Muscle of back (tissue), 11 donors: ENCODE data around the gene ABCG4. TPM values are rescaled to one million over a fixed set of nuclear protein-coding genes. Genes with fewer than 3 reads are reported as not detected.
A peak's percentile ranks its signal among the peaks of the same experiment; 100 is the strongest.
"Not testable (repeated sequence)": the region's sequence is repeated elsewhere in the genome, so short reads cannot be mapped to it uniquely, and the experiment has no call there.

Experiments
- DNase-seq, 3 donors: peaks; one replicate each; pipeline versions ENCODE4 v3.0.0 to v3.0.0-alpha.2; 2013
- polyA plus RNA-seq, 10 donors: library from polyadenylated mRNA; unstranded; fragments of 120-200 nt; gene quantifications; one replicate each; pipeline ENCODE4 v1.2.1, GENCODE V29; 2013; ENCODE audit not compliant: insufficient read length in 10 of 10

ABCG4 gene
- polyA plus RNA-seq, 10 donors: 0.10 to 0.60 (median 0.32) TPM

DNA sequence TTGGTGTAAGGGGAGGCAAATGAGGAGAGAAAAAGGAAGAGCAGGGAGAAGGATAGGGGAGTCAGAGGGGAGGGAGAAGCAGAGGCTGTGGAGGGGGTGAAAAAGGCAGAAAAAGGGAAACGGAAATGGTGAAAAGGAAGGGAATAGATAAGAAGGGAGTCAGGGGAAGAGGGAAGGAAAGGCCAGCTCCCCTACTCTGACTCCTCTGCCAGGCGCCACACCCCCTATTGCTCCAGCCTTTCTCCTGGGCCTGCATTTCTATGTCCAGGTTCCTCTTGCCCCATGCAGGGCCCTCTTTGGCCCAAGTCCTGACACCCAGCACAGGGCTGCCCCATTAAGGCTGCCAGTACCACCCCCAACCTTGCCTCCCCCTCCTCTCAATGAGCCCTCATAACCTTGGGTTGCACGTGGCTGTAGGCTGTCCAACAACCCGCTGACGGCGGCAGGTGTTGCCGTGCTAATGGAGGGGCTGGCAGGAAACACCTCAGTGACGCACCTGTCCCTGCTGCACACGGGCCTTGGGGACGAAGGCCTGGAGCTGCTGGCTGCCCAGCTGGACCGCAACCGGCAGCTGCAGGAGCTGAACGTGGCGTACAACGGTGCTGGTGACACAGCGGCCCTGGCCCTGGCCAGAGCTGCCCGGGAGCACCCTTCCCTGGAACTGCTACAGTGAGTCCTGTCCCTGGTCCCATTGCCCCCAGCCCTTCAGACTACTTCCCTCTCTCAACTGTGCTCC is 33.0 kb downstream of the ABCG4 start:
- DNase-seq: no peak

DNA sequence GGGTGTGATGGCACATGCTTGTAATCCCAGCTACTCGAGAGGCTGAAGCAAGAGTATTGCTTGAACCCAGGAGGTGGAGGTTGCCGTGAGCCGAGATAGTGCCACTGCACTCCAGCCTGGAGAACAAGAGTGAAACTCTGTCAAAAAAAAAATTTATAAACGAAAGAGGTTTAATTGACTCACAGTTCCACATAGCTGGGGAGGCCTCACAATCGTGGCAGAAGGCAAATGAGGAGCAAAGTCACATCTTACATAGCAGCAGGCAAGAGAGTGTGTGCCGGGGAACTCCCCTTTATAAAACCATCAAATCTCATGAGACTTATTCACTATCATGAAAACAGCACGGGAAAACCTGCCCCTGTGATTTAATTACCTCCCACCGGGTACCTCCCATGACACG is 35.5 kb downstream of the ABCG4 start:
- DNase-seq: not testable (repeated sequence)

DNA sequence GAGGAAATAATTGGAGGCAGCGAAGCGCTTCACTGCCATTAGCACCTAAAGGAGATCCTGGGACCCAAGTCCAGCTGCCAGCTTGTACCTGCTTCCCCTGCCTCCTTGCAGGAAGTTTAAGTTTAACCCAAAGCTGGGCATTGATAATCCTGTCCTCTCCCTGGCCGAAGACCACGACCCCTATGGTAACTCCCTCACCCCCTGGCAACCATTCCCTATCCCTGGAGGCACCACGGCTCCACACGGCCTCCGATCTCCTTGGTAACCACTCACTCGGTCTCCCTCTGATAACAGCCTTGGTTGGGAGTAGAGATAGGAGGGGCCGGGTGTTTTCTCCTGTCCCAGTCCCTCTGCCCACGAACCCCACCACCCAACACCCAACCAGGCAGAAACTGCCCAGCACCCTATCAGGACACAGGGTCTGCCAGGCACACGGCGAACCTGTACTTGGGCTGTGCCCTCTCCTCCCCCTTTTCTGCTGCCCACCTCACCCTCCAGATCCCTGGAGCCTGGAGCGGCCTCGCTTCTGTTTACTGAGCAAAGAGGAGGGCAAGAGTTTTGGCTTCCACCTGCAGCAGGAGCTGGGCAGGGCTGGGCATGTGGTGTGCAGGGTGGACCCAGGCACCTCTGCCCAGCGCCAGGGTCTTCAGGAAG is 37.3 kb downstream of the ABCG4 start:
- DNase-seq: no peak

DNA sequence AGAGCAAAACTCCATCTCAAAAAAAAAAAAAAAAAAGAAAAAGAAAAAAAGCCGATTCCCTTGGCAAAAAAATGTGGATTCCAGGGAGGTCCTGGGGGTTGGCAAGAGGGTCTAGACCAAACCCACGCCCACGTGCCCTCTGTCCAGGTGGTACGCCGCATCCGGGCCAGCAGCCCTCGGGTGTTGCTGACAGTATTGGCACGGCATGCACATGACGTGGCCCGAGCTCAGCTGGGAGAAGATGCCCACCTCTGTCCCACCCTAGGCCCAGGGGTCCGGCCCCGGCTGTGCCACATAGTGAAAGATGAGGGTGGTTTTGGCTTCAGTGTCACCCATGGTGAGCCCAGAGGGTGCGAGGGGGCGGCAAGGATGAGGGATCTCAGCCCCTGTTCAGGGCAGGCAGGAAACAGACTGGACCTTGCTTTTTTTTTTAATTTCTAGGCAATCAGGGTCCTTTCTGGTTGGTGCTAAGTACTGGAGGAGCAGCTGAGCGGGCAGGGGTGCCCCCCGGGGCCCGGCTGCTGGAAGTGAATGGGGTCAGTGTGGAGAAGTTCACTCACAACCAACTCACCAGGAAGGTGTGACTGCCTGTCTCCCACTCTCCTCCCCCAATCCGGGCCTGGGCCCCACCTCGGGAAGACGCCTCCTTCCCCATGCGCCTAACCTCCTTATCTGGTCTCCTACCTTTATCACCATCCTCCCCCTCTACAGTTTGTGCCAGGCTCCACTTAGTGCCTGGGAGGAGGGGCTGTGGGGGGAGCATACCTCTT is 38.5 kb downstream of the ABCG4 start:
- DNase-seq: no peak

DNA sequence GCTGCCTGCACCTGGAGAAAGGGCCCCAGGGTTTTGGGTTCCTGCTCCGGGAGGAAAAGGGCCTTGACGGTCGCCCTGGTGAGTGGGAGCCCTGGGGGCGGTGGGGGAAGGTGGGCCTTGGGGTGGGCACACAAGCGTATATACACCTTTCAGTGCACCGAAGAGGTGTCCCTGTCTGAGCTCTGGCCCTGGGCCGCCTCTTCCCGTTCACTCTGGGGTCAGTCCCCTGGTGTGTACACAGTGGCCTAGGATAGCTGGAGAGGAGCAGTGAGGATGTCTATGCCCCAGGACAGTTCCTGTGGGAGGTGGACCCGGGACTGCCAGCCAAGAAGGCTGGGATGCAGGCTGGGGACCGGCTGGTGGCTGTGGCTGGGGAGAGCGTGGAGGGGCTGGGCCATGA is 39.2 kb downstream of the ABCG4 start:
- DNase-seq: no peak

DNA sequence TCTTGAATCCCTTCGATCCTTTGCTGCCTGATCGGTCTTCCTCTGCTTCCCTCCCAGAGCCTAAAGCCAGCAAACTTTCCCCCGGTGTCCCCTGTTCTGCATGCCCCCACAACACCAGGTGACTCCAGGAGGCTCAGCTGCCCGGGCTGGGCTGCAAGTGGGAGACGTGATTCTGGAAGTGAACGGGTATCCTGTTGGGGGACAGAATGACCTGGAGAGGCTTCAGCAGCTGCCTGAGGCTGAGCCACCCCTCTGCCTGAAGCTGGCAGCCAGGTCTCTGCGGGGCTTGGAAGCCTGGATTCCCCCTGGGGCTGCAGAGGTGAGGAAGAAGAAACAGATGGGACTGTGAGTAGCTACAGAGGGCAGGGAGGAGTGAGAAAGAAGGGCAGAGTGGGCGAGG is 40.0 kb downstream of the ABCG4 start:
- no peak for DNase-seq

DNA sequence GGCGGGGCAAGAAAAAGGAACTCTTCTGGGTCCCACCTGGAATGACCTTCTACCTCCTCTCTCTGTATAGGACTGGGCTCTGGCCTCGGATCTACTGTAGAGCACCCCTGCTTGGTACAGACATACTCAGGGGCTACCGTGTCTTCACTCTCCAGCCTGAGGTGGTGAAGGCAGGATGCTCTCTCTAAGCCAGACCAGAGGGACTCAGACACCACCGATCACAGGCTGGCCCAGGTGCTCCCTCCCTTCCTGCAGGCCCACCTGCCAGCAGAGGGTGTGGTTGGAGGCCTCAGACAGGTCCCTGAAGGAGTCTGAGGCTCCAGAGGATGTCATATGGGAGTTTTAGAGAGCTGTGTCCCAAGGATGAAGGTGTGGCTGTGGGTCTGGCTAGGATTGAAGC is 40.5 kb downstream of the ABCG4 start:
- DNase-seq: no peak

DNA sequence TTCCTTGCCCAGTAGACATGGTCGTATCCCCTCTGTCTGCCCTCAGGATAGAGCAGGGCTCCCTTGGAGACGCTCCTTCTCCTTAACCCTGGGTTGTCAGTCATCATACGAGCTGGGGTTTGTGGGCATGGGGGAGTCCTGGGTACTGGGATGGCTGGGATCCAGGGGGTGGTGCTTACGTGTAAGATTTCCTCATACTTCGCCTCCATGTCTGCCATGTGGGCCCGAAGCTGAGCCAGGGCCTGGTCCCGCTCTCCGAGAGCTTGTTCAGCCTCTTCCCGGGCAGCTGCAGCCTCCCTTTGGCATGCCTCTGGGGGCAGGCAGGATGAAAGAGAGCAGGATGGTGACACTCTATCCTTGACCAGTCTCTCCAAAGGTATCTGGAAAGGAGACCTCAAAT is 41.7 kb downstream of the ABCG4 start:
- no peak for DNase-seq

DNA sequence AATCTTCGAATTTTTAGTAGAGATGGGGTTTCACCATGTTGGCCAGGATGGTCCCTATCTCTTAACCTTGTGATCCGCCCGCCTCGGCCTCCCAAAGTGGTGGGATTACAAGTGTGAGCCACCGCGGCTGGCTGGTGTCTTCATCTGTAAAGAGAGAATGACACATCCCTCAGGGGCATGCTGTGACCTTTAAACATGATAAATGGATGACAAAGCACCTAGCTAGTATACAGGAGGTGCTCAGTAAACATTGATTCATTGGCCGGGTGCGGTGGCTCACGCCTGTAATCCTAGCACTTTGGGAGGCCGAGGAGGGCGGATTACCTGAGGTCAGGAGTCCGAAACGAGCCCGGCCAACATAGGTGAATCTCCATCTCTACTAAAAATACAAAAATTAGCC is 42.4 kb downstream of the ABCG4 start:
- DNase-seq: not testable (repeated sequence)

DNA sequence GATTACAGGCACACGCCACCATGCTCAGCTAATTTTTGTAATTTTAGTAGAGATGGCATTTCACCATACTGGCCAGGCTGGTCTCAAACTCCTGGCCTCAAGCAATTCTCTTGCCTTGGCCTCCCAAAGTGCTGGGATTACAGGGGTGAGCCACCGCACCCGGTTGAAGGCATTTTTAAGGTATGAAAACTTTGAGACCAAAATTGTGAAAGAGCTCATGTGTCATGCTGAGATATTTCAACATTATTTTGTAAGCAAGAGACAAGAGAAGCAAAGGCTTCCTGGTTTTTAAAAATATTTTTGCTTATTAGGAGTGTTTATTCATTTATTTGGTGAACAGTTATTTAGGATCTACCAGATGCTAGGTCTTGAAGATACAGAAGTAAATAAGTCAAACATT is 43.3 kb downstream of the ABCG4 start:
- DNase-seq: no peak

DNA sequence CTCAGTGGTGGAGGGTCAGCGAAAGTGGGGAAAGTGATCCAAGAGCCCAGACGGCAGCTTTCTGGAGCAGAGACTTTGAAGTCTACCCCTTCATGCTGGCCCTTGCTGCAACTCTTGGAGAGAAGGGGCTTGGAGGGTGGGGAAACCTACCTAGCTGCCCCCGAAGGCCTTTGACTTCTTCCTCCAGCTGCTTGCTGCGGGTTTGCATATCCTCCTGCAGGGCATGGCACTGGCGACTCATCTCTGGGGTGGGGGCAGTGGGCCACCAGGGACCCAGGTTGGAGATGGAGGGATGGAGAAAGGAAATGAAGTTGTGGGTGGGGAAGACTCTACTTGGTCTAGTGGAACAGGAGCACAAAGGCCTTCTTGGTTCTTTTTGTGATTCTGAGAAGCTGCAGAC is 44.1 kb downstream of the ABCG4 start:
- DNase-seq: no peak

DNA sequence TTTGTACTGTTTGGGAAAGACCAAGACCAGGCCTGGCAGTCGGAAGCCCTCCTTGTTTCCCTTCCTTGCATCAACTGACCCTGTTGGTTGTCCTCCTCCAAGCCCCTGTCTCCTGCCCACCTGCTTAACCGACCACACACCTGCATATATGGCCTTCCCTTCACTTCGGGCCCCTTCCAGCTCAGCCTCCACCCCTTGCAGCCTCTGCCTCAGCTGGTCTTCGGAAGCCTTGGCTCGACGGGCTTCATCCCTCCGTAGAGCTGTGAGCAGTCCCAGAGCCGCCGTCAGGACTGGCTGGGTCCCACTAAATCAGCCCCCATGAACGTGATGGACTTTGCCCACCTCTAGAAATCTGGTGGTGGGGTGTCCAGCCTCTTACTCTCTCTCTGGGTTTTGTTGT is 44.8 kb downstream of the ABCG4 start:
- DNase-seq: no peak

DNA sequence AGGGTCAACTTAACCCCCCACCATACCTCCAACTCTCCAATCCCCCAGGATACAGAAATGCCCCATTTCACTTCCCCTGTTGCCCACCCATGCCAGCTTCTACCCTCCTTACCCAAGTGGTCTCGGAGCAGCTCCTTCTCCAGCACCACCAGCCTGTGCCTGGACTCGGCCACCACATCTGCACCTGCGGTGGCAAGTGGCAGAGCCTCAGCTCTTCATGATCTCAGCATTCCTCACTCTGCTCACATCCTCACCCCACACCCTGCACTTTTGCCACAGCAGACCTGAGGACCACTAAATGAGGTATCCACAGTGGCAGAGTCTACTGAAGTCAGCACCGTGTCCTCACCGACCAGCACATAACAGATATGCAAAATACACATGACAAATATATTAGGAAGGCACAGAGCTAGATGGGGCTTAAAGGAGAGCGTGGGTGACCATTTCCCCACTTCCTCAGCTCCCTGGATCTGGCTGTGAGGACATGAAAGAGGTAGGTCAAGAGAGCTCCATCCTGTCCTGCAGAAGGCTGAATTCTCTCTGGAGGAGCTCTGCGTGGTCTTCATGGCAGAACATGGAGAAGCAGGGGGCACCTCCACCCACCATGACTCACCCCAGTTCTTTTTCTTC is 46.1 kb downstream of the ABCG4 start:
- DNase-seq: no peak

DNA sequence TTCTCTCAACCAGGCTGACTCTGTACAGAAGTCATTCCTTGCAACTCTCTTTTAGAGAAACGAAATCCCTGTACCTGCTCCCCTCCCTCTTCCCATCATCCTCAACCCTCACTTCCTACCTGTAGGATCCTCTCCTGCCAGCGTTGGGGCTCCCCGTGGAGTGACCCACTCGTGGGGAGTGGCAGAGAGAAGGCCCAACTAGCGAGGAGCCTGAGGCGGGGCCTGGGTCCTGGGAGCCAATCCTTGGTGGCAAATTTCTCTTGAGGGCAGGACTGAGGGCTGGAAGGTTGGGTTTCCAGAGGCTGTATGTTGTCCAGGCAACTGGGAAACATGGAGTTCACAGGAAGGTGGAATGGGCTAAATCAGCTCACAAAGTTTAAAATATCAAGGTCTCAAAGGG is 46.8 kb downstream of the ABCG4 start:
- DNase-seq: peak in 1 of 3 donors; percentile 28

DNA sequence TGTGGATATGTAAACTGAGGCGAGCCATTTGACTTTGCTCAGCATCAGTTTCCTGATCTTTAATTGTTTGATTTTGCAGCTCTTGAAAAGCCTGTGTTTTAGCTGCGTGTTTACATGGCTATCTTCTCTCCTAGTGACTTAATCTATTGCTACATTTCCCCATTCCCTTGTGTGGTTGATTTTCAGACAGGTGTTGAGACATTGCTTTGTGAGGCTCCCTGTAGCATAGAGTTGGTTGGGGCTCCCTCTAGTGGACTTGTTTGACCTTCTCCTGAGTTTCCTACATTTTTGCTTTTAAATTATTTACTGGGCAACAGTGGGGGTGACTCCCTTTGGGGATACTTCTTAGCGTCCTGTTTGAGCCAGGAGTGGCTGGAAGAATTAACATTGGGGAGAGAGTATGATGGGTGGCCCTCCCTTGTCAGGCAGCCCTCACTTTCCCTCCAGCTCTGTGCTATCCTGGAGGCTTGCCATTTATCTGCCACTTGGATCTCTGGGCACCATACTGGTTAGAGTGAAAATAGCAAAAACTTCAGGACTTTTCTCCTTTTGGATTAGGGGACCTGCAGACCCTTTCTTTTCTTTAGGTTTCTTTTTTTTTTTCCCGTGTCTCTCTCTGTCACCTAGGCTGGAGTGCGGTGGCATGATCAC is 48.1 kb downstream of the ABCG4 start:
- peak; percentile 73 to 85 (median 80) for DNase-seq

DNA sequence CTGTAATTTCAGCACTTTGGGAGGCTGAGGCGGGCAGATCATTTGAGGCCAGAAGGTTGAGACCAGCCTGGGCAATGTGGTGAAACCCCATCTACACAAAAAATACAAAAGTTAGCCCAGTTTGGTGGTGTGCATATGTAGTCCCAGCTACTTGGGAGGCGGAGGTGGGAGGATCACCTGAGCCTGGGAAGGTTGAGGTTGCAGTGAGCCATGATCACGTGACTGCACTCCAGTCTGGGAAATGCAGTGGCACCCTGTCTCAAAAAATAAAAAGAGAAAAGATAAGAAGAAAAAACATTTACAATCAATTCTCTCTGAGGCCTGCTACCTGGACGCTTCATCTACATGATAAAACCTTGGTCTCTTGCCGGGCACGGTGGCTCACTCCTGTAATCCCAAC is 50.1 kb downstream of the ABCG4 start:
- no peak for DNase-seq

DNA sequence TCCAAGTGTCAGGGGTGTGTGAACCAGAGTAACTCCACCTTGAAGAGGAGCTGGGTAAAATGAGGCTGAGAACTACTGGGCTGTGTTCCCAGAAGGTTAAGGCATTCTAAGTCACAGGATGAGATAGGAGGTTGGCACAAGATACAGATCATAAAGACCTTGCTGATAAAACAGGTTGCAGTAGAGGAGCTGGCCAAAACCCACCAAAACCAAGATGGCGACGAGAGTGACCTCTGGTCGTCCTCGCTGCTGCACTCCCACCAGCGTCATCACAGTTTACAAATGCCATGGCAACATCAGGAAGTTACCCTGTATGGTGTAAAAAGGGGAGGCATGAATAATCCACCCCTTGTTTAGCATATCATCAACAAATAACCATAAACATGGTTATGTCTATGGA is 52.4 kb downstream of the ABCG4 start:
- DNase-seq: not testable (repeated sequence)

DNA sequence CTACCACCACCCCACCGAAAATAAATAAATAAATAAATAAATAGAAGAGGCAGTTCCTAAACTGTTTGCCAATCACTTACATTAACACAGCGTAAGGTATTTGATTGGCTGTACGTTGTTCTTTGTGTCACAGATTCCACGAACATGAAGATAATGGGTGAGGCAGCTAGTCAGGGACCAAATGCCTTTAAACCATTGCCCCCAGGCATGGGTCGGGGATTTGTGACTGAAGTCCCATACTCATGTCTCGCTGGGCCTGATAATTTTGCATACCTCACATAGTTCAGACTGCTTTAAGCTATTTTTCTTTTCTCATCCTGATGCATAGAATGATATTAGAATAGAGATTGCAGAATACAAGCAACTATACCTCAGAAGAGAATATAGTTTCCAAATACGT is 53.7 kb downstream of the ABCG4 start:
- DNase-seq: no peak

DNA sequence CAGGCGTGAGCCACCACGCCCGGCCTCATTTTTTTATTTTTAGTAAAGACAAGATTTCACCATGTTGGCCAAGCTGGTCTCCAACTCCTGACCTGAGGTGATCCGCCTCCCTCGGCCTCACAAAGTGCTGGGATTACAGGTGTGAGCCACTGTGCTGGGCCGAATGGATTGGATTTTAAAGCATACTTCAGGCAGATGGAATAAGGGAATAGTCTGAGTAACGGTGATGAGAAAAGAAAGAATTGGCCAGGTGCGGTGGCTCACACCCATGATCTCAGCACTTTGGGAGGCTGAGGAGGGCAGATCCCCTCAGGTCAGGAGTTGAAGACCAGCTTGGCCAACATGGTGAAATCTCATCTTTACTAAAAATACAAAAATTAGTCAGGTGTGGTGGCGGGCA is 55.2 kb downstream of the ABCG4 start:
- no peak for DNase-seq

DNA sequence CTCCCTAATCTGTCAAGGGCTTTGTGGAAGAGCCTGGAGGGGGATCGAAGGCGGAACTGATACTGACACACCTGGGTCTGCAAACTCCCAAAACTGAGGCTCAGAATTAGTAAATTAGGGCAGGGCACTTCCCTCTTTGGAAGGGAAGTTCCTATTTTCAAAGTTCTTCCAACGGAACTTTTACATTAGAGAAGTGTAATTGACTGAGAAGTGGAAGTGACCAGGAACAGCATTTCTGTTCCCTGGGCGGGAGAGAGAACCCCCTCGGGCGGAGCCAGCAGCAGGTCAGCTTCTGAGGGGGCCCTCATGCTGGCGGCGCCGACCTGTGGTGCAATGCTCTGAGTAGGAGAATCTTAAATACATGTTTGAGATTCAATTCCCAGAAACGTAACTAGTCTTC is 56.2 kb downstream of the ABCG4 start:
- DNase-seq: peak in 1 of 3 donors; percentile 23

DNA sequence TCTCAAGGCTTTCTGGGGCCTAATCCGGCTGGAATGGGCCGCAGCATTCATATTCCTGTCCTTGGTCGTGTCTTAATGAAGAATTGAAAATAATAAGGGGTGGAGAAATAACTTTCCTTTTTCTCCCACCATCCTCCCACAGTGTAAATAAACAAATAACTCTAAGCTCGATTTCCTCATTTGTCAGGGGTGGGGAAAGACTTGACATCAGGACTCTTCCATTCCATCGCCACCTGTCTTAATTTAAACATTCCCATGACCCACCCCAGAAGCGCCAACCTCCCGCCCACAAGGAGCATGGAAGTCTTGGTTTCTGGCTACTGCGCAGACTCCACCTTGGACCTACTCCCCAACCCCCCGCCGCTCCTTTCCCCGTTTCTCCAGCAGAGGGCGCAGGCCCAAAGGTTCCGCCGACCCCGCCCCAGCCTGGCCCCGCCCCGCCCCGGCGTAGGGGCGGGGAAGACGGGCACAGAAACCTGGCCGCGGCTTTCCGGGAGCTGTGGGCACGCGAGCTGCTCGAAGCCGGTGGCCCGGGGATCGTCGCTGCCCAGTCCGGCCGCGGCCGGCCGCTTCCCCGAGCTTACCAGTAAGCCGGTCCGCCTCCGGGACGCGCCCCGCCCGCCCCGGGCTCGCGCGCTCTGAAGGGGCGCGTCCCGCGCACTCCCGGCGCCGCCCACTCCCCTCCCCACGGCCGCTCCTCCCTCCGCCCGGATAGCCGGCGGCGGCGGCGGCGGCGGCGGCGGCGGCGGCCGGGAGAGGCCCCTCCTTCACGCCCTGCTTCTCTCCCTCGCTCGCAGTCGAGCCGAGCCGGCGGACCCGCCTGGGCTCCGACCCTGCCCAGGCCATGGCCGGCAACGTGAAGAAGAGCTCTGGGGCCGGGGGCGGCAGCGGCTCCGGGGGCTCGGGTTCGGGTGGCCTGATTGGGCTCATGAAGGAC is 57.0 kb downstream of the ABCG4 start, which contains the start of gene CBL:
TSS of gene CBL (plus strand) at position 766 of the 937 bp plus-strand sequence. CDS start at position 845, 79 bp downstream.
- DNase-seq: peak; percentile 93 to 97 (median 95)
